GM12878 (cell line): ENCODE results near the gene RGS12. TPM values are rescaled to one million over a fixed set of nuclear protein-coding genes. Genes with fewer than 3 reads are reported as not detected.

Source experiments
- ATAC-seq: fragments of 200-7000 bp; cut with Tn5 transposase; 3 replicates; pipeline ENCODE4 v1.9.1; 2020; ENCODE audit warnings: mild to moderate bottlenecking, moderate library complexity
- BruUV-seq: library from RNA; stranded (reverse); fragments of 400-500 nt; replicated peaks from 2 replicates; lab custom pipeline; 2021; lab: Mats Ljungman, UMichigan
- CTCF ChIA-PET: fragments of 300-600 bp; sonication (Branson Sonifier 250); formaldehyde crosslinking; extraction: SDS; loops from one replicate; lab custom pipeline; 2021; ENCODE audit warnings: inconsistent platforms; lab: Yijun Ruan, JAX
- POLR2A ChIA-PET: fragments of 350-600 bp; formaldehyde crosslinking; extraction: SDS; loops from one replicate; lab custom pipeline; 2021; ENCODE audit warnings: inconsistent platforms; lab: Charles Lee
- RAD21 ChIA-PET: fragments of 300-600 bp; sonication (Branson Sonifier 250); formaldehyde crosslinking; loops from one replicate; lab custom pipeline; 2023; ENCODE audit warnings: antibody characterized with exemption; ENCODE audit not compliant: unreplicated experiment; lab: Charles Lee
- SMC1A ChIA-PET: fragments of 300-600 bp; sonication (Branson Sonifier 250); formaldehyde crosslinking; loops from one replicate; lab custom pipeline; 2023; ENCODE audit not compliant: unreplicated experiment, uncharacterized antibody; lab: Charles Lee
- DNase-seq: peaks from one replicate; pipeline ENCODE4 v3.0.0-alpha.2; 2011; ENCODE audit warnings: low read depth, low spot score
- FAIRE-seq: peaks from 3 replicates; lab custom pipeline; 2011; peaks lifted over from hg19 to GRCh38; lab: Jason Lieb, UNC
- H2AFZ ChIP-seq: 2 replicates; pipeline ENCODE4 v1.6.0; 2011; ENCODE audit warnings: low read depth, low read length, control low read depth; ENCODE audit not compliant: control insufficient read depth
- H3K27ac ChIP-seq: 2 replicates; pipeline ENCODE4 v1.5.1; 2011; ENCODE audit warnings: control low read depth; ENCODE audit not compliant: control insufficient read depth, insufficient read depth
- H3K27me3 ChIP-seq, 2 experiments: replicated peaks in 1 of 2; 2 replicates each; pipeline versions ENCODE4 v1.6.0 to v1.6.1; 2011; ENCODE audit warnings: low read length in 1 of 2; ENCODE audit not compliant: control insufficient read depth in 2 of 2, insufficient read depth in 2 of 2
- H3K36me3 ChIP-seq, 2 experiments: 2 replicates each; pipeline ENCODE4 v1.5.1; 2011; ENCODE audit warnings: low read length in 1 of 2; ENCODE audit not compliant: control insufficient read depth in 2 of 2, insufficient read depth in 2 of 2
- H3K4me1 ChIP-seq: 2 replicates; pipeline ENCODE4 v1.6.1; 2011; ENCODE audit warnings: mild to moderate bottlenecking, low read length, moderate library complexity, mixed read lengths; ENCODE audit not compliant: control insufficient read depth, insufficient read depth
- H3K4me2 ChIP-seq: 2 replicates; pipeline ENCODE4 v1.6.0; 2011; ENCODE audit warnings: control low read depth; ENCODE audit not compliant: control insufficient read depth, insufficient read depth
- H3K4me3 ChIP-seq: fragments of 200-600 bp; sonication (generic); 2 replicates; pipeline ENCODE4 v1.5.1; 2016
- H3K79me2 ChIP-seq: 2 replicates; pipeline ENCODE4 v1.6.0; 2011; ENCODE audit warnings: low read length; ENCODE audit not compliant: control insufficient read depth, insufficient read depth
- H3K9ac ChIP-seq: 2 replicates; pipeline ENCODE4 v1.8.0; 2011; ENCODE audit warnings: low read length, control low read depth, mixed read lengths; ENCODE audit not compliant: control insufficient read depth, insufficient read depth
- H3K9me3 ChIP-seq: replicated peaks from 3 replicates; pipeline ENCODE4 v1.5.1; 2011; ENCODE audit warnings: mild to moderate bottlenecking, low read length; ENCODE audit not compliant: control insufficient read depth, insufficient read depth
- H4K20me1 ChIP-seq: 2 replicates; pipeline ENCODE4 v1.6.0; 2011; ENCODE audit not compliant: control insufficient read depth, insufficient read depth
- CBX5 ChIP-seq: sonication (generic); IDR thresholded peaks from 2 replicates; pipeline ENCODE4 v1.6.1; 2016; ENCODE audit warnings: low read depth, moderate library complexity, mild to moderate bottlenecking, inconsistent platforms
- FOXM1 ChIP-seq: IDR thresholded peaks from 2 replicates; pipeline ENCODE4 v1.6.1; 2012; ENCODE audit warnings: low read depth, mild to moderate bottlenecking, inconsistent platforms, low read length, moderate library complexity
- GABPA ChIP-seq: IDR thresholded peaks from 2 replicates; pipeline ENCODE4 v1.6.1; 2014; ENCODE audit warnings: antibody characterized with exemption, low read depth, mild to moderate bottlenecking, inconsistent platforms
- JUNB ChIP-seq: IDR thresholded peaks from 2 replicates; pipeline ENCODE4 v1.6.1; 2016; ENCODE audit warnings: antibody characterized with exemption, mild to moderate bottlenecking
- MEF2B ChIP-seq: fragments of 450-650 bp; IDR thresholded peaks from 2 replicates; pipeline ENCODE4 v1.6.1; 2018; ENCODE audit warnings: mild to moderate bottlenecking, moderate library complexity; ENCODE audit not compliant: partially characterized antibody, poor library complexity, severe bottlenecking
- MTA2 ChIP-seq: fragments of 450-650 bp; IDR thresholded peaks from 2 replicates; pipeline ENCODE4 v1.6.1; 2016; ENCODE audit warnings: low read depth, mild to moderate bottlenecking, moderate library complexity
- NFIC ChIP-seq: IDR thresholded peaks from 2 replicates; pipeline ENCODE4 v1.6.1; 2012; ENCODE audit warnings: low read depth, mild to moderate bottlenecking, inconsistent platforms, low read length, moderate library complexity
- SMC3 ChIP-seq: IDR thresholded peaks from 2 replicates; pipeline ENCODE4 v1.6.1; 2011; ENCODE audit warnings: low read length, improper control_type of control experiment, borderline replicate concordance
- SUZ12 ChIP-seq: fragments of 200-600 bp; sonication (generic); IDR thresholded peaks from one replicate; pipeline ENCODE4 v1.6.1; 2018; ENCODE audit warnings: antibody characterized with exemption, mild to moderate bottlenecking; ENCODE audit not compliant: unreplicated experiment
- TARDBP ChIP-seq: IDR thresholded peaks from 2 replicates; pipeline ENCODE4 v1.6.1; 2016; ENCODE audit warnings: borderline replicate concordance
- ZZZ3 ChIP-seq: IDR thresholded peaks from 2 replicates; pipeline ENCODE4 v1.6.1; 2011; ENCODE audit warnings: low read depth; ENCODE audit not compliant: control insufficient read depth, insufficient read length
- WGBS: methylation state at CpG from one replicate; pipeline ENCODE4 v1.1.6; 2016; ENCODE audit warnings: low lambda C conversion rate; ENCODE audit not compliant: insufficient replicate concordance, insufficient coverage; ENCODE audit errors: missing lambda C conversion rate; 5-methylcytosine and 5-hydroxymethylcytosine counted together
- in situ Hi-C: fragments of 300-500 bp; cut with MboI; formaldehyde crosslinking; loops from 9 replicates; pipeline ENCODE4 v1.14.3; 2018; ENCODE audit warnings: mixed read lengths
- intact Hi-C: fragments of 100-400 bp; cut with micrococcal nuclease; formaldehyde crosslinking; loops from one replicate; pipeline ENCODE4 v1.14.2; 2022; ENCODE audit not compliant: unreplicated experiment
- polyA plus RNA-seq, 11 experiments: library from polyadenylated mRNA; depleted of rRNA in 4 of 11; unstranded in 6 of 11; stranded (reverse) in 5 of 11; fragments of >200 nt; fragmentation: Nextera tagmentation in 4 of 11; fragmentation: Illumina TruSeq in 1 of 11; extraction: Ambion mirVana in 4 of 11; extraction: Trizol in 1 of 11; gene quantifications; 1 replicate in 1 of 11; 2 replicates in 10 of 11; pipeline versions ENCODE4 v1.2.1 to v1.2.3, GENCODE V29; 2011 to 2016; ENCODE audit warnings: inconsistent platforms in 2 of 11, missing spikeins in 2 of 11, low read depth in 1 of 11
- total RNA-seq, 4 experiments: library from RNA; depleted of rRNA in 3 of 4; stranded (reverse); fragments of >200 nt in 3 of 4; fragmentation: Illumina TruSeq in 1 of 4; extraction: Trizol in 1 of 4; gene quantifications; 2 replicates each; pipeline versions ENCODE4 v1.2.1 to v1.2.3, GENCODE V29; 2013 to 2021
- TF ChIP-seq, protein P1 (sequence below): fragments of 450-650 bp; IDR thresholded peaks from 2 replicates; pipeline ENCODE4 v1.6.1; 2017; ENCODE audit warnings: borderline replicate concordance
- TF ChIP-seq, protein P2 (sequence below): fragments of 450-650 bp; IDR thresholded peaks from 2 replicates; pipeline ENCODE4 v1.6.1; 2016; ENCODE audit warnings: mild to moderate bottlenecking, moderate library complexity, borderline replicate concordance
- TF ChIP-seq, protein P3 (sequence below): IDR thresholded peaks from 2 replicates; pipeline ENCODE4 v1.6.1; 2011; ENCODE audit warnings: mild to moderate bottlenecking, low read depth, low read length, moderate library complexity; ENCODE audit not compliant: insufficient replicate concordance

Gene RGS12
- total and polyA plus RNA-seq, 10 of the 15 experiments (the other 5 are each of a cell fraction or from before 2014, with no cell fraction given): 0.02 to 2.2 (median 0.73) TPM

DNA sequence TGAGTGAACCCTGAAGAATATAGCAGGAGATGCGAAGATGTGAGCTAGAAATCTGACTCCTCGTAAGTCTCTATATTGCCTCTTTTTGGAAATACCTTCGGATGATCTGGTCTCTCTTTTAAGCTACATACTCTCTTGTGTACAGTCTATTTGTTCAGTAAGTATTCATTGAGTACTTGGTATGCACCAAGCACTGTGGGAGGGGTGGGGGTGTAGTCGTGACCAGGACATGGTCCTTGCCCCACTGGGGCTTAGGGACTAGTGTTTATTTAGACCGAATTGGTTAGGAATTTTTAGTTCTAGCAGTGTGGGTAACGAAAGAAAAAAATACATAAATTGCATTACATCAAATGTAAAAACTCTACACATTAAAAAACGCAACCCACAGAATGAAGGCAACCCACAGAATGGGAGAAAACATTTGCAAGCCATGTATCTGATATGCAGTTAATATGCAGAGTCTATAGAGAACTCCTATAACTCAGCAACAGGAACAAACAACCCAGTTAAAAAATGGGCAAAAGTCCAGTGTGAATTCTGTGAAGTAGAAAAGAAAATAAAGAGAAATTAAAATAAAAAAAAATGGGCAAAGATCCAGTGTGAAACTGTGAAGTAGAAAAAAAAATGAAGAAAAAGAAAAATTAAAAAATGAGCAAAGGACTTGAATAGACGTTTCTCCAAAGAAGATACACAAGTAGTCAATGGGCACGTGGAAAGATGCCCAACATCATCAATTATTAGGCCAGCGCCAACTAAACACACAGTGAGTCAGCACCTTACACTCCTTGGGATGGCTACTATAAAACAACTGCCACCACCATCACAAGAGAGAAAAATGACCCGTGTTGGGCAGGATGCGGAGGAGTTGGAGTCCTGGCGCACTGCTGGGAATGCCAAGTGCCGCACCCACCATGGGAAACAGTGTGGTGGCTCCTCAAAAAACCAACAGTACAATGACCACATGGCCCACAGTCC, 43.8 kb downstream of the RGS12 start (continued):
- TF ChIP-seq NFIC: no peak
- TF ChIP-seq, all 136 proteins: peak for 0

DNA sequence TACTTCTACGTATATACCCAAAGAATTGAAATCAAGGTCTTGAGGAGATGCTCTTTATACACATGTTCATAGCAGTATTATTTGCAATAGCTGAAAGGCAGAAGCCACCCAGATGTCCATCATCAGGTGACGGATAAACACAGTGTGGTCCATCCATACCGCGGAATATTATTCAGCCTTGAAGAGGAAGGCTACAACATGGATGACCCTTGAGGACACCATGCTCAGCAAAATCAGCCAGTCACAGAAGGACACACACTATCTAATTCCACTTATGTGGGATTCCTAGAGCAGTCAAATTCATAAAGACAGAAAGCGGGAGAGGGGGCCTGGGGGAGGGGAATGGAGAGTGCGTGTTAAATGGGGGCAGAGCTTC, 44.5 kb downstream of the RGS12 start:
- 91% methylated on average over 5 of the region's 6 CpGs for WGBS
- H3K4me1 ChIP-seq: peaks cover 5% of the 10 kb centered on the region; the same call in 1 of the 2 replicates
- BruUV-seq: no TSS peak
- no peak overlapping the region for H3K9ac ChIP-seq
- no peaks in the 10 kb centered on the region for H4K20me1 ChIP-seq
- H3K27me3 ChIP-seq: no peaks in the 10 kb centered on the region
- in situ Hi-C loops: no loop called here
- no peak overlapping the region for H2AFZ ChIP-seq
- H3K36me3 ChIP-seq: no peaks in the 10 kb centered on the region
- no peak overlapping the region for H3K27ac ChIP-seq
- H3K9me3 ChIP-seq: no peaks in the 10 kb centered on the region
- no peak overlapping the region for H3K4me2 ChIP-seq
- no peak for FAIRE-seq
- POLR2A ChIA-PET: no interaction called here
- CTCF ChIA-PET: interaction anchor here (0.7 to 1.0 kb wide), 2 partner anchors 9 to 144 kb away, joined by 3 to 5 read pairs; no protein-coding TSS in a partner anchor
- no peak for DNase-seq
- H3K4me3 ChIP-seq: no peak overlapping the region
- no peaks in the 10 kb centered on the region for H3K79me2 ChIP-seq
- RAD21 ChIA-PET: no interaction called here
- intact Hi-C loops: no loop called here
- no peak for ATAC-seq
- SMC1A ChIA-PET: interaction anchor here (1.0 to 1.1 kb wide), 2 partner anchors 9 to 11 kb away, joined by 3 read pairs; no protein-coding TSS in a partner anchor
- TF ChIP-seq SMC3: no peak
- TF ChIP-seq NFIC: no peak
- TF ChIP-seq GABPA: no peak
- TF ChIP-seq SUZ12: no peak
- no peak for TF ChIP-seq MTA2
- TF ChIP-seq JUNB: no peak
- TF ChIP-seq, protein P1, sequence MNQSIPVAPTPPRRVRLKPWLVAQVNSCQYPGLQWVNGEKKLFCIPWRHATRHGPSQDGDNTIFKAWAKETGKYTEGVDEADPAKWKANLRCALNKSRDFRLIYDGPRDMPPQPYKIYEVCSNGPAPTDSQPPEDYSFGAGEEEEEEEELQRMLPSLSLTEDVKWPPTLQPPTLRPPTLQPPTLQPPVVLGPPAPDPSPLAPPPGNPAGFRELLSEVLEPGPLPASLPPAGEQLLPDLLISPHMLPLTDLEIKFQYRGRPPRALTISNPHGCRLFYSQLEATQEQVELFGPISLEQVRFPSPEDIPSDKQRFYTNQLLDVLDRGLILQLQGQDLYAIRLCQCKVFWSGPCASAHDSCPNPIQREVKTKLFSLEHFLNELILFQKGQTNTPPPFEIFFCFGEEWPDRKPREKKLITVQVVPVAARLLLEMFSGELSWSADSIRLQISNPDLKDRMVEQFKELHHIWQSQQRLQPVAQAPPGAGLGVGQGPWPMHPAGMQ: no peak
- no peak for TF ChIP-seq MEF2B
- TF ChIP-seq TARDBP: no peak
- TF ChIP-seq, protein P2, sequence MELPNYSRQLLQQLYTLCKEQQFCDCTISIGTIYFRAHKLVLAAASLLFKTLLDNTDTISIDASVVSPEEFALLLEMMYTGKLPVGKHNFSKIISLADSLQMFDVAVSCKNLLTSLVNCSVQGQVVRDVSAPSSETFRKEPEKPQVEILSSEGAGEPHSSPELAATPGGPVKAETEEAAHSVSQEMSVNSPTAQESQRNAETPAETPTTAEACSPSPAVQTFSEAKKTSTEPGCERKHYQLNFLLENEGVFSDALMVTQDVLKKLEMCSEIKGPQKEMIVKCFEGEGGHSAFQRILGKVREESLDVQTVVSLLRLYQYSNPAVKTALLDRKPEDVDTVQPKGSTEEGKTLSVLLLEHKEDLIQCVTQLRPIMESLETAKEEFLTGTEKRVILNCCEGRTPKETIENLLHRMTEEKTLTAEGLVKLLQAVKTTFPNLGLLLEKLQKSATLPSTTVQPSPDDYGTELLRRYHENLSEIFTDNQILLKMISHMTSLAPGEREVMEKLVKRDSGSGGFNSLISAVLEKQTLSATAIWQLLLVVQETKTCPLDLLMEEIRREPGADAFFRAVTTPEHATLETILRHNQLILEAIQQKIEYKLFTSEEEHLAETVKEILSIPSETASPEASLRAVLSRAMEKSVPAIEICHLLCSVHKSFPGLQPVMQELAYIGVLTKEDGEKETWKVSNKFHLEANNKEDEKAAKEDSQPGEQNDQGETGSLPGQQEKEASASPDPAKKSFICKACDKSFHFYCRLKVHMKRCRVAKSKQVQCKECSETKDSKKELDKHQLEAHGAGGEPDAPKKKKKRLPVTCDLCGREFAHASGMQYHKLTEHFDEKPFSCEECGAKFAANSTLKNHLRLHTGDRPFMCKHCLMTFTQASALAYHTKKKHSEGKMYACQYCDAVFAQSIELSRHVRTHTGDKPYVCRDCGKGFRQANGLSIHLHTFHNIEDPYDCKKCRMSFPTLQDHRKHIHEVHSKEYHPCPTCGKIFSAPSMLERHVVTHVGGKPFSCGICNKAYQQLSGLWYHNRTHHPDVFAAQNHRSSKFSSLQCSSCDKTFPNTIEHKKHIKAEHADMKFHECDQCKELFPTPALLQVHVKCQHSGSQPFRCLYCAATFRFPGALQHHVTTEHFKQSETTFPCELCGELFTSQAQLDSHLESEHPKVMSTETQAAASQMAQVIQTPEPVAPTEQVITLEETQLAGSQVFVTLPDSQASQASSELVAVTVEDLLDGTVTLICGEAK: no peak
- no peak for TF ChIP-seq FOXM1
- no peak for TF ChIP-seq CBX5
- TF ChIP-seq, protein P3, sequence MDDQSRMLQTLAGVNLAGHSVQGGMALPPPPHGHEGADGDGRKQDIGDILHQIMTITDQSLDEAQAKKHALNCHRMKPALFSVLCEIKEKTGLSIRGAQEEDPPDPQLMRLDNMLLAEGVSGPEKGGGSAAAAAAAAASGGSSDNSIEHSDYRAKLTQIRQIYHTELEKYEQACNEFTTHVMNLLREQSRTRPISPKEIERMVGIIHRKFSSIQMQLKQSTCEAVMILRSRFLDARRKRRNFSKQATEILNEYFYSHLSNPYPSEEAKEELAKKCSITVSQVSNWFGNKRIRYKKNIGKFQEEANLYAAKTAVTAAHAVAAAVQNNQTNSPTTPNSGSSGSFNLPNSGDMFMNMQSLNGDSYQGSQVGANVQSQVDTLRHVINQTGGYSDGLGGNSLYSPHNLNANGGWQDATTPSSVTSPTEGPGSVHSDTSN: no peak
- no peak for TF ChIP-seq ZZZ3
